ENCODE results near the gene IMP3. TPM values are rescaled to one million over a fixed set of nuclear protein-coding genes. Genes with fewer than 3 reads are reported as not detected.

IMP3 gene
- total RNA-seq, 4 donors from 2014 or later, result 37.2 to 131 (median 108) TPM

- in situ Hi-C loops (cut with MboI; ENCODE audit: low pct_ligation_motif_present in 1 of 4, low pct_unique_long_range_greater_than_20kb in 1 of 4, low sequenced_read_pairs in 3 of 4), result no loop called here
- peaks cover 0 to 6% (median 0%) of the 10 kb centered on the region in 4 donors for H3K36me3 ChIP-seq
- no peaks in the 10 kb centered on the region for H3K9me3 ChIP-seq
- TF ChIP-seq POLR2AphosphoS5 (IDR thresholded peaks at IDR 0.05) (no peak), CTCF (IDR thresholded peaks at IDR 0.05) (no peak), EP300 (IDR thresholded peaks at IDR 0.05; ENCODE audit: low read depth) (no peak), POLR2A (IDR thresholded peaks at IDR 0.05) (no peak)
- no peak overlapping the region for H3K4me3 ChIP-seq
- intact Hi-C loops (cut with DNase I; ENCODE audit: low total_unique reads), result no loop called here
- peaks cover 0 to 12% (median 0%) of the 10 kb centered on the region in 4 donors for H3K4me1 ChIP-seq
- no peak for DNase-seq
- no peaks in the 10 kb centered on the region for H3K27me3 ChIP-seq
- no peak overlapping the region for H3K27ac ChIP-seq
- 88 to 100% methylated on average over 1 to 9 of the region's 9 CpGs for WGBS, 2 donors (ENCODE audit: low coverage in 1 of 2)
Measured at GRCh38 chr15:75594276-75594675, 45.7 kb downstream of the IMP3 start.

DNA sequence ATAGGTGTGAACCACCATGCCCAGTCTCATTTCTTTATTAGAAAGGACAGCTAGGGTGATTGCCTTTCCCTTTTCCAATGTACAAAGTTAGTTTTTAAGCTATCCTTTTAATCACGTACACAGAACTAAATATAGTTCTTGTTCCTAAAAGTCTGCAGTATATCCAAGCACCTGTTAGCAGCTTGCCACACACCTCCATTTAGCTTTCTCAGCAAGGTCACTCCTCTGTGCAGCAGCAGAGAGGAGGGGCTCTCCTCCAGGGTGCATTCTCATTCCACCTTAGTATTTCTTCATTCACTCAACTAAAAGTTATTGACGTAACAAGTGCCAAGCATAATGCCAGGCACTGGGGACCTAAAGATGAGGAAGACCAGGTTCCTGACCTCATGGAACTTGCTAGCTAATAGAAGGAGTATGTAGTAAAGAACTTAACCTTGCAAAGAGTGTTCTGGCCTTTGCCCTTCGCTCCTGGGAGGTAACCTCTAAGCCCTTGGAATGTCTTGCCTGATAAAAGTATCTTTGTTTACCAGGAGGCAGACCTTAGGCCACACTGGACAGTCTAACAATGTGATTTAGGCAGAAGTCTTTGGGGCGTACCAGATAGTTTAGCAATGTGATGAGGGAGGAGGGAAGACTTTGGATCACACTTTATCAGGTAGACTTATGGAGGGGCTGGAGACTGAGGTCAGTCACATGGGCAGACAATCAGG is 48.2 kb downstream of the IMP3 start:
- no peak for DNase-seq
- Histone ChIP-seq H3K27ac (no peak overlapping the region), H3K36me3 (peaks cover 0 to 4% (median 0%) of the 10 kb centered on the region in 4 donors), H3K27me3 (no peaks in the 10 kb centered on the region), H3K4me1 (peaks cover 0 to 3% (median 0%) of the 10 kb centered on the region in 4 donors), H3K9me3 (no peaks in the 10 kb centered on the region), H3K4me3 (no peak overlapping the region)
- no peak for TF ChIP-seq CTCF (IDR thresholded peaks at IDR 0.05)
- 94 to 100% methylated on average over 1 to 4 of the region's 4 CpGs for WGBS, 2 donors (ENCODE audit: low coverage in 1 of 2)
- in situ Hi-C loops (cut with MboI; ENCODE audit: low pct_ligation_motif_present in 1 of 4, low pct_unique_long_range_greater_than_20kb in 1 of 4, low sequenced_read_pairs in 3 of 4), result no loop called here
- intact Hi-C loops (cut with DNase I; ENCODE audit: low total_unique reads), result no loop called here

DNA sequence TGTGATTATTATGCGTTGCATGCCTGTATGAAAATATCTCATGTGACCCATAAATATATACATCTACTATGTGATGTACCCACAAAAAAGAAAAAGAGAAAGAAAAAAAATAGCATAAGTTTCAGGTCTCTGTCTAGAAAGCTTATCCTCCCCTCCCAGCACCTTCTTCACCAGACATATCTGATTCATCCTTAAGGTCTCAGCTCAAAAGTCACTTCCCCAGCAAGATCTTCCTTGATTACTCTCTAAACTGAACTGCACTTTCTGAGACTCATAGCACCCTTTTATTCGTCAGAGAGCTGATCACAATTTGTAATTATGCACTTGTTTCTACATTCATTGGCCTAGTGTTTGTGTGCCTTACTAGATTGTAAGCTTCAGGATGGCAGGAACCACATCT is 49.8 kb downstream of the IMP3 start:
- in situ Hi-C loops (cut with MboI; ENCODE audit: low pct_ligation_motif_present in 1 of 4, low pct_unique_long_range_greater_than_20kb in 1 of 4, low sequenced_read_pairs in 3 of 4) (no loop called here), intact Hi-C loops (cut with DNase I; ENCODE audit: low total_unique reads) (no loop called here)
- WGBS, 2 donors (ENCODE audit: low coverage in 1 of 2), result 84 to 100% methylated on average over 1 to 2 of the region's 2 CpGs
- Histone ChIP-seq H3K4me1 (peaks cover 0 to 3% (median 0%) of the 10 kb centered on the region in 4 donors), H3K9me3 (no peaks in the 10 kb centered on the region), H3K27ac (no peak overlapping the region), H3K4me3 (no peak overlapping the region), H3K36me3 (no peaks in the 10 kb centered on the region), H3K27me3 (no peaks in the 10 kb centered on the region)
- TF ChIP-seq EP300 (IDR thresholded peaks at IDR 0.05; ENCODE audit: low read depth) (no peak), POLR2A (IDR thresholded peaks at IDR 0.05) (no peak), CTCF (IDR thresholded peaks at IDR 0.05) (no peak), POLR2AphosphoS5 (IDR thresholded peaks at IDR 0.05) (no peak)
- no peak for DNase-seq

Other genes with a start within 250 kb of the IMP3 start
- gene SIN3A, start 188.5 kb downstream of the IMP3 start, total RNA-seq, result 10 to 100 TPM; 39.3 to 88.0 (median 72.6) TPM
- 10 to 100 TPM; 16.5 to 36.3 (median 29.6) TPM for gene PTPN9, start 60.9 kb downstream of the IMP3 start, total RNA-seq
- gene SNUPN, start 14.5 kb downstream of the IMP3 start, total RNA-seq, result 10 to 100 TPM in 3 of 4 donors, 1 to 10 TPM in 1; 9.4 to 29.5 (median 23.2) TPM
- gene SNX33, start 7.7 kb upstream of the IMP3 start, total RNA-seq, result 10 to 100 TPM; 26.5 to 52.0 (median 36.5) TPM
- gene CSPG4, start 72.6 kb upstream of the IMP3 start, total RNA-seq, result 10 to 100 TPM; 11.2 to 60.9 (median 31.3) TPM
- 10 to 100 TPM; 21.2 to 53.7 (median 26.9) TPM for gene UBE2Q2, start 203.2 kb upstream of the IMP3 start, total RNA-seq

Data from transverse colon (tissue), 4 donors.